Astrocyte (in vitro differentiated cells and primary cell): Measurements from ENCODE around the gene TRPV6. TPM values are rescaled to one million over a fixed set of nuclear protein-coding genes. Genes with fewer than 3 reads are reported as not detected.

Experiments
- DNase-seq: peaks from one replicate; pipeline ENCODE4 v3.0.0-alpha.2; 2010; ENCODE audit warnings: low read depth
- FAIRE-seq: peaks from 2 replicates; lab custom pipeline; 2011; peaks lifted over from hg19 to GRCh38; lab: Jason Lieb, UNC
- H2AFZ ChIP-seq: 2 replicates; pipeline ENCODE4 v1.6.0; 2012; ENCODE audit warnings: low read depth, low read length, inconsistent platforms
- H3K27ac ChIP-seq: 2 replicates; pipeline ENCODE4 v1.5.1; 2011; ENCODE audit warnings: low read depth, low read length, inconsistent platforms
- H3K27me3 ChIP-seq: 2 replicates; pipeline ENCODE4 v1.6.0; 2011; ENCODE audit warnings: low read length, inconsistent platforms; ENCODE audit not compliant: insufficient read depth
- H3K36me3 ChIP-seq: 2 replicates; pipeline ENCODE4 v1.5.1; 2011; ENCODE audit warnings: low read length, inconsistent platforms; ENCODE audit not compliant: insufficient read depth
- H3K4me1 ChIP-seq: 2 replicates; pipeline ENCODE4 v1.5.1; 2011; ENCODE audit warnings: low read length, inconsistent platforms; ENCODE audit not compliant: insufficient read depth
- H3K4me2 ChIP-seq: 2 replicates; pipeline ENCODE4 v1.6.0; 2012; ENCODE audit warnings: low read length, inconsistent platforms
- H3K4me3 ChIP-seq: 2 replicates; pipeline ENCODE4 v1.5.1; 2011; ENCODE audit warnings: low read depth, mild to moderate bottlenecking, low read length, inconsistent platforms; ENCODE audit not compliant: insufficient read depth
- H3K79me2 ChIP-seq: 2 replicates; pipeline ENCODE4 v1.6.0; 2012; ENCODE audit warnings: mild to moderate bottlenecking, low read length, inconsistent platforms; ENCODE audit not compliant: insufficient read depth
- H3K9ac ChIP-seq: 2 replicates; pipeline ENCODE4 v1.6.0; 2012; ENCODE audit warnings: mild to moderate bottlenecking, low read length, inconsistent platforms
- H3K9me3 ChIP-seq: 2 replicates; pipeline ENCODE4 v1.5.1; 2012; ENCODE audit warnings: low read depth, mild to moderate bottlenecking, low read length, inconsistent platforms; ENCODE audit not compliant: insufficient read depth
- H4K20me1 ChIP-seq: 2 replicates; pipeline ENCODE4 v1.6.0; 2012; ENCODE audit warnings: low read length, inconsistent platforms; ENCODE audit not compliant: insufficient read depth
- H3K27ac Mint-ChIP-seq: one replicate; pipeline ENCODE4 v1.8.0; 2021; ENCODE audit warnings: mild to moderate bottlenecking, mixed read lengths; ENCODE audit not compliant: unreplicated experiment
- H3K27me3 Mint-ChIP-seq: one replicate; pipeline ENCODE4 v1.8.0; 2021; ENCODE audit warnings: low read depth, mixed read lengths; ENCODE audit not compliant: unreplicated experiment
- H3K36me3 Mint-ChIP-seq: one replicate; pipeline ENCODE4 v1.8.0; 2021; ENCODE audit warnings: low read depth, mixed read lengths; ENCODE audit not compliant: unreplicated experiment
- H3K4me1 Mint-ChIP-seq: one replicate; pipeline ENCODE4 v1.8.0; 2021; ENCODE audit warnings: low read depth, mixed read lengths; ENCODE audit not compliant: unreplicated experiment
- H3K4me3 Mint-ChIP-seq: one replicate; pipeline ENCODE4 v1.8.0; 2021; ENCODE audit warnings: mild to moderate bottlenecking, moderate library complexity, mixed read lengths; ENCODE audit not compliant: unreplicated experiment
- H3K9me3 Mint-ChIP-seq: one replicate; pipeline ENCODE4 v1.8.0; 2021; ENCODE audit warnings: mild to moderate bottlenecking, mixed read lengths; ENCODE audit not compliant: unreplicated experiment
- EZH2 ChIP-seq: IDR thresholded peaks from 2 replicates; pipeline ENCODE4 v1.6.1; 2012; ENCODE audit warnings: mild to moderate bottlenecking, low read length, inconsistent platforms; ENCODE audit not compliant: insufficient read depth
- total RNA-seq: library from RNA; stranded (reverse); gene quantifications from 2 replicates; pipeline ENCODE4 v1.2.1, GENCODE V29; 2021
- TF ChIP-seq, protein P1 (sequence below): IDR thresholded peaks from 2 replicates; pipeline ENCODE4 v1.5.1; 2011; ENCODE audit warnings: low read depth, mild to moderate bottlenecking, inconsistent platforms, low read length, moderate library complexity; ENCODE audit not compliant: insufficient read depth

TRPV6 gene
- total RNA-seq, 1 donor from 2014 or later = 0.14 TPM

DNA sequence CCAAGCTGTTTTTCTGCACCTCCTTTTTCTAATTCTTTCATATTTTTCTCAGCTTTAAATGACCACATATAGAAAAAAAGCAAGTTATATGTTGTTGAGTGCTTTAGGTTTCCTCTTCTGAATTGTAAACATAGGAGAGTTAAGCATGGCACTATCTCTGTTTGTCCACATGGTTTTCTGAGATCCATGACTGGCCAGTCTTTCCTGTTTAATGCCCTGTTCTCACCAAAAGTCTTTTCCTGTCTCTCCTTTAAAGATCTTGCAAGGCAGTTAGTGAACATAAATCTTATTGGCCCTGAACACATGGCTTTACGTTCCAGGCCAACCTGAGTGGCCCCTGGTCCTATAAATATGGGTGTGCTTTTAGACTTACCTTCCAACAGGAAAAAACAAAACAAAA lies 28.6 kb upstream of the TRPV6 start:
- Mint-ChIP-seq H3K27me3 (peaks cover 12% of the 10 kb centered on the region), H3K4me3 (no peak overlapping the region), H3K27ac (no peak overlapping the region), H3K9me3 (no peaks in the 10 kb centered on the region), H3K4me1 (peaks cover 1% of the 10 kb centered on the region), H3K36me3 (no peaks in the 10 kb centered on the region)
- Histone ChIP-seq H3K79me2 (no peaks in the 10 kb centered on the region), H3K27me3 (no peaks in the 10 kb centered on the region), H3K27ac (no peak overlapping the region), H4K20me1 (no peaks in the 10 kb centered on the region), H3K4me1 (no peaks in the 10 kb centered on the region), H3K36me3 (no peaks in the 10 kb centered on the region), H3K4me2 (no peak overlapping the region), H3K4me3 (no peak overlapping the region), H2AFZ (no peak overlapping the region), H3K9ac (no peak overlapping the region), H3K9me3 (no peaks in the 10 kb centered on the region)
- no peak for FAIRE-seq
- no peak for DNase-seq
- TF ChIP-seq EZH2 = no peak

DNA sequence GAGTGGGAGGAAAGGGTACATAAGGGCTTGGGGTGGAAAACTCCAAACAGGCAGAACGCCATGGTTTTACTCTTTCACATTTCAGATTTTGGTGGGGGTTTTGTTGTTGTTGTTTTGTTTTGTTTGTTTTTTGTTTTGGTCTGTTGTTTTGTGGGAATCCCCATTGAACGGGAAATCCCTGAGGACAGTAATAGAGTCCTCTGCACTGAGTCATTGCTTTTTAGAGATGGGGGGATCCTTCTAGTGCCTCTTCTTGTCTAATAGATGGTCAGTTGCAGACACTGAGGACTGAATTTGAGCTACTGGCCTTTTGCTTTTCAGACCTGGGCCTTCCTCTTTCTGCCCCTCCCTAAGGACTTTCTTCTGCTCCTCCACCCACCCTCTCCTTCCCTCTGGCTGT lies 28.0 kb upstream of the TRPV6 start:
- TF ChIP-seq EZH2 = no peak
- TF ChIP-seq, protein P1, sequence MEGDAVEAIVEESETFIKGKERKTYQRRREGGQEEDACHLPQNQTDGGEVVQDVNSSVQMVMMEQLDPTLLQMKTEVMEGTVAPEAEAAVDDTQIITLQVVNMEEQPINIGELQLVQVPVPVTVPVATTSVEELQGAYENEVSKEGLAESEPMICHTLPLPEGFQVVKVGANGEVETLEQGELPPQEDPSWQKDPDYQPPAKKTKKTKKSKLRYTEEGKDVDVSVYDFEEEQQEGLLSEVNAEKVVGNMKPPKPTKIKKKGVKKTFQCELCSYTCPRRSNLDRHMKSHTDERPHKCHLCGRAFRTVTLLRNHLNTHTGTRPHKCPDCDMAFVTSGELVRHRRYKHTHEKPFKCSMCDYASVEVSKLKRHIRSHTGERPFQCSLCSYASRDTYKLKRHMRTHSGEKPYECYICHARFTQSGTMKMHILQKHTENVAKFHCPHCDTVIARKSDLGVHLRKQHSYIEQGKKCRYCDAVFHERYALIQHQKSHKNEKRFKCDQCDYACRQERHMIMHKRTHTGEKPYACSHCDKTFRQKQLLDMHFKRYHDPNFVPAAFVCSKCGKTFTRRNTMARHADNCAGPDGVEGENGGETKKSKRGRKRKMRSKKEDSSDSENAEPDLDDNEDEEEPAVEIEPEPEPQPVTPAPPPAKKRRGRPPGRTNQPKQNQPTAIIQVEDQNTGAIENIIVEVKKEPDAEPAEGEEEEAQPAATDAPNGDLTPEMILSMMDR = no peak
- no peak for DNase-seq
- H2AFZ ChIP-seq = no peak overlapping the region
- H3K27me3 ChIP-seq = no peaks in the 10 kb centered on the region
- no peak for FAIRE-seq
- no peaks in the 10 kb centered on the region for H3K4me1 ChIP-seq
- no peak overlapping the region for H3K27ac Mint-ChIP-seq
- H3K4me3 ChIP-seq = no peak overlapping the region
- H3K9me3 Mint-ChIP-seq = no peaks in the 10 kb centered on the region
- H3K79me2 ChIP-seq = no peaks in the 10 kb centered on the region
- no peak overlapping the region for H3K27ac ChIP-seq
- H3K9ac ChIP-seq = no peak overlapping the region
- H3K4me3 Mint-ChIP-seq = no peak overlapping the region
- no peaks in the 10 kb centered on the region for H3K36me3 ChIP-seq
- H3K4me2 ChIP-seq = no peak overlapping the region
- H3K4me1 Mint-ChIP-seq = peaks cover 1% of the 10 kb centered on the region
- H4K20me1 ChIP-seq = no peaks in the 10 kb centered on the region
- no peaks in the 10 kb centered on the region for H3K9me3 ChIP-seq
- H3K27me3 Mint-ChIP-seq = peaks cover 12% of the 10 kb centered on the region
- H3K36me3 Mint-ChIP-seq = no peaks in the 10 kb centered on the region

DNA sequence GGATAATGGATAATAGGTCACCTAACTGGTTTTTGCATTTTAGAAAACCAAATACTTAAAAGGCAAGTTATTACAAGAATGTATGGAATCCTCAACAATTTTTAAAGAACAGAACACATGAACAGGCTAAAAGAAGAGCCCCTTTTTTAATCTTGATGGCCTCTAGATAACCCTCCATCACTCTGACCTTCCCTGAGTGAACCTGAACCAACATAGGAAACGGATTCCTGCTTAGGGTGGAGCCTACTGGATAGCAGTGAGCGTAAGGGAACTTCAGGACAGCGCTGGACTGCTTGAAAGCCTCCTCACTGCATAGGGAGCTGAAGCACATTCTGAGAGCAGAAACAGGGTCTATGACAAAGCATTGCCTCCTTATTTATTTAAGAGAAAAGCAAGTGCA lies 27.5 kb upstream of the TRPV6 start:
- Histone ChIP-seq H3K4me3 (no peak overlapping the region), H4K20me1 (no peaks in the 10 kb centered on the region), H3K79me2 (no peaks in the 10 kb centered on the region), H3K36me3 (no peaks in the 10 kb centered on the region), H3K9ac (no peak overlapping the region), H3K4me2 (no peak overlapping the region), H3K27me3 (no peaks in the 10 kb centered on the region), H3K27ac (no peak overlapping the region), H3K9me3 (no peaks in the 10 kb centered on the region), H3K4me1 (no peaks in the 10 kb centered on the region), H2AFZ (no peak overlapping the region)
- TF ChIP-seq EZH2 = no peak
- TF ChIP-seq, protein P1 = no peak
- Mint-ChIP-seq H3K36me3 (no peaks in the 10 kb centered on the region), H3K4me1 (peaks cover 1% of the 10 kb centered on the region), H3K4me3 (no peak overlapping the region), H3K27me3 (peaks cover 10% of the 10 kb centered on the region), H3K27ac (no peak overlapping the region), H3K9me3 (no peaks in the 10 kb centered on the region)
- no peak for FAIRE-seq
- no peak for DNase-seq
